NCI-H1417 (cell line): ENCODE results near the gene DHX30.
A peak's percentile ranks its signal among the peaks of the same experiment; 100 is the strongest.
"Not testable (repeated sequence)": the region's sequence is repeated elsewhere in the genome, so short reads cannot be mapped to it uniquely, and the experiment has no call there.

Experiments used
- DNase-seq, 3 experiments: peaks; one replicate each; lab custom pipeline; 2025; lab: John Stamatoyannopoulos, UW

The DHX30 gene, protein sequence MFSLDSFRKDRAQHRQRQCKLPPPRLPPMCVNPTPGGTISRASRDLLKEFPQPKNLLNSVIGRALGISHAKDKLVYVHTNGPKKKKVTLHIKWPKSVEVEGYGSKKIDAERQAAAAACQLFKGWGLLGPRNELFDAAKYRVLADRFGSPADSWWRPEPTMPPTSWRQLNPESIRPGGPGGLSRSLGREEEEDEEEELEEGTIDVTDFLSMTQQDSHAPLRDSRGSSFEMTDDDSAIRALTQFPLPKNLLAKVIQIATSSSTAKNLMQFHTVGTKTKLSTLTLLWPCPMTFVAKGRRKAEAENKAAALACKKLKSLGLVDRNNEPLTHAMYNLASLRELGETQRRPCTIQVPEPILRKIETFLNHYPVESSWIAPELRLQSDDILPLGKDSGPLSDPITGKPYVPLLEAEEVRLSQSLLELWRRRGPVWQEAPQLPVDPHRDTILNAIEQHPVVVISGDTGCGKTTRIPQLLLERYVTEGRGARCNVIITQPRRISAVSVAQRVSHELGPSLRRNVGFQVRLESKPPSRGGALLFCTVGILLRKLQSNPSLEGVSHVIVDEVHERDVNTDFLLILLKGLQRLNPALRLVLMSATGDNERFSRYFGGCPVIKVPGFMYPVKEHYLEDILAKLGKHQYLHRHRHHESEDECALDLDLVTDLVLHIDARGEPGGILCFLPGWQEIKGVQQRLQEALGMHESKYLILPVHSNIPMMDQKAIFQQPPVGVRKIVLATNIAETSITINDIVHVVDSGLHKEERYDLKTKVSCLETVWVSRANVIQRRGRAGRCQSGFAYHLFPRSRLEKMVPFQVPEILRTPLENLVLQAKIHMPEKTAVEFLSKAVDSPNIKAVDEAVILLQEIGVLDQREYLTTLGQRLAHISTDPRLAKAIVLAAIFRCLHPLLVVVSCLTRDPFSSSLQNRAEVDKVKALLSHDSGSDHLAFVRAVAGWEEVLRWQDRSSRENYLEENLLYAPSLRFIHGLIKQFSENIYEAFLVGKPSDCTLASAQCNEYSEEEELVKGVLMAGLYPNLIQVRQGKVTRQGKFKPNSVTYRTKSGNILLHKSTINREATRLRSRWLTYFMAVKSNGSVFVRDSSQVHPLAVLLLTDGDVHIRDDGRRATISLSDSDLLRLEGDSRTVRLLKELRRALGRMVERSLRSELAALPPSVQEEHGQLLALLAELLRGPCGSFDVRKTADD

DNA sequence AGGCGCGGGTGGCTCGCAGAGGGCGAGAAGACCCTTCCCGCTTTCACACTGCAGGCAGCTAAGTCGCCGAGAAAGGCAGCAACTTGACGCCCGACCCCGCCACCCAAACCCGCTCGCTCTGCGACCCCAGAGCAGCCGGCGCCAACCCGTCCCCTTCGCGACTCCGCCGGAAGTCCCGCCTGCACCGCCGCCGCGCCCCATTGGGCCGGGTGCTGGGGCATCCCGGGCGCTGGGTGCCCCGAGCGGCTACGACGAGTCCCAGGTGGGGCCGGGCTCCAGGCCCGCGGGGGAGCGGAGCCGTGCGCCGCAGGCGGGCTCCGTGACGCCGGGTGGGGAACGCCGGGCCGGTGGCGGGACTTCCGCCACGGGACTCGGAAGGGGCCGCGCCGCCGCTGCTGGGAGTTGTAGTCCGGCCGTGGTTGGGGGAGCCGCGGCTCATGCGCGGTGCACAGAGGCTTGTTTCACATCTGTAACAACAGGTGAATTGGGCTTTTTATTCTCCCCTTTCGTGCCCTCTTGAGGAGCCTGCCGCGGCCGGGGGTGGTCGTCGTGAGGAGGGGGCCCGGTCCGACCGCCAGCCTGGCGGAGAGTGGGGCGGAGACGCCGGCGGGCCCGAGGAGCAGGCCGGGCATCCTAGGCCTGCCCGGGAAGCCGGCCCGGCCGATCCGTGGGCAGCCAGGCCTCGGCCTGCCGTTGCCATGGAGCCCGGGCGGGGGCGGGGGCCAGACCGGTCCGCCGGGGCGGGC is at the start of gene DHX30:
Gene DHX30 (plus strand): TSS at position 405 of the 746 bp plus-strand sequence. CDS start 7,546 bp downstream, outside the sequence.
- peak; percentile 57 to 89 (median 88) for DNase-seq

DNA sequence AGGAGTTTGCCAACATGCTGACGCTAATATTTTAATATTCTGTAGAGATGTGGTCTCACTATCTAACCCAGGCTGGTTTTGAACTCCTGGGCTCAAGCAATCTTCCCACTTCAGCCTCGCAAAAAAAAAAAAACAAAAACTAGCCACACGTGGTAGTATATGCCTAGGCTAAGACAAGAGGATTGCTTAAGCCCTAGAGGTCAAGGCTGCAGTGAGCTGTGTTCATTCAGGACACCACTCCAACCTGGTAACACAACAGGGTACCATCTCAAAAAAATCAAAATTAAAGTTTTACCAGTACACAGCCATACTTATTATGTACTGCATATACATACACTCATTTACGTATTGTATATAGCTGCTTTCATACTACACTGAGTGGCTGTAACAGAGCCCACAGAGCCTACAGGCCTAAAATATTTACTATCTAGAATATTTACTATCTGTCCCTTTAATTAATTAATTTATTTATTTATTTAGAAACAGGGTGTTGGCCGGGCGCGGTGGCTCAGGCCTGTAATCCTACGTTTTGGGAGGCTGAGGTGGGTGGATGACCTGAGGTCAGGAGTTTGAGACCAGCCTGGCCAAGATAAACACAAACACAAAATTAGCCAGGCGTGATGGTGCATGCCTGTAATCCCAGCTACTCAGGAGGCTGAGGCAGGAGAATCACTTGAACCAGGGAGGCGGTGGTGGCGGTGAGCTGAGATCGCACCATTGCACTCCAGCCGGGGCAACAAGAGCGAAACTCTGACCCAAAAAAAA is 44.5 kb upstream of the DHX30 start:
- DNase-seq, result no peak

DNA sequence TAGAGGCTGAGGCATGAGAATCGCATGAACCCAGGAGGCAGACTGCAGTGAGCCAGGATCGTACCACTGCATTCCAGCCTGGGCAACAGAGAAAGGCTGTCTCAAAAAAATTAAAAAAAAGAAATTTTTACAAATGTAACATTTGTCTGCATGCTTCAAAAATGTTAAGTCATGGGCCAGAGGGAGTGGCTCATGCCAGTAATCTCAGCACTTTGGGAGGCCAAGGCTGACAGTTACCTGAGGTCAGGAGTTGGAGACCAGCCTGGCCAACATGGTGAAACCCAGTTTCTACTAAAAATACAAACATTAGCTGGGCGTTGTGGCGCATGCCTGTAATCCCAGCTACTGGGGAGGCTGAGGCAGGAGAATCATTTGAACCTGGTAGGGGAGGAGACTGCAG is 42.7 kb upstream of the DHX30 start:
- not testable (repeated sequence) for DNase-seq

DNA sequence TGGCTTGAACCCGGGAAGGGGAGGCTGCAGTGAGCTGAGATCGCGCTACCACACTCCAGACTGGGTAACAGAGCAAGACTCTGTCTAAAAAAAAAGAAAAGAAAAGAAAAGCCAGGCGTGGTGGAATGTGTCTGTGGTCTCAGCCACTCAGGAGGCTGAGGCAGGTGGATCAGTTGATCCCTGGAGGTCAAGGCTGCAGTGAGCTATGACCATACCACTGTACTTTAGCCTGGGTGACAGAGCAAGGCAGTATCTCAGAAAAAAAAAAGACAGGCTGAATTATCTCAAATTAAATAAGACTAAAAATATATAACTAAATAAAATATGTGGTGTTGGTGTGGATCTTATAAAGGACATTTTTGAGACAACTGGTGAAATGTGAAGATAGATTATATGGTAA is 41.9 kb upstream of the DHX30 start:
- no peak for DNase-seq

DNA sequence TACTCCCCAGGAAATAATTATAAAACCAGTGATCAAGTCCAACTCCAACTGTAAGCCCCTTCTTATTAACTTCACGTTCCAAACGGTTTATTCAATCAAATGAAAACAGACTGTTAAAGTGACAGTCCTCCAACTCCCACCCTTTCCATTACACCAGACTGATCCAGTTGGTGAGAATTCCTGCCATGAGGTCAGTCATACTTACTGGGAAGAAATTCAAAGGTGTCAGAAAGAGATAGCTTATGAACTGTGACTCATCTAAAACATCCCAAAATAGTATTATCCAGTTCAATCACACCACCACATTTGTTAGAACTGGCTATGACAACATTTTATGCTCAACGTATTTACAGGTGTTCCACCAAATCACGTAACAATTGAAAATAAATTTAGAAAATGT is 40.7 kb upstream of the DHX30 start:
- DNase-seq, result no peak

DNA sequence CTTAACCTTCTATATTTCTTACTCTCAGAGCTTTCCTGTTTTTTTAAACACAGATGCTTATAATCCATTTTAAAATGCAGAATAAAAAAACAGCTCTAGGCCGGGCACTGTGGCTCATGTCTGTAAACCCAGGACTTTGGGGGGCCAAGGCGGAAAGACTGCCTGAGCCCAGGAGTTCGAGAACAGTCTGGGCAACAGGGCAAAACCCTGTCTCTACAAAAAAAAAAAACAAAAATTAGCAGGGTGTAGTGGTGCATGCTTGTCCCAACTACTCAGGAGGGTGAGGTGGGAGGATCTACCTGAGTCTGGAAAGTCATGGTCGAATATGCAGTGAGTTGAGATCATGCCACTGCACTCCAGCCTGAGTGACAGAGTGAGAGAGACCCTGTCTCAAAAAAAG is 36.8 kb upstream of the DHX30 start:
- DNase-seq, result no peak

DNA sequence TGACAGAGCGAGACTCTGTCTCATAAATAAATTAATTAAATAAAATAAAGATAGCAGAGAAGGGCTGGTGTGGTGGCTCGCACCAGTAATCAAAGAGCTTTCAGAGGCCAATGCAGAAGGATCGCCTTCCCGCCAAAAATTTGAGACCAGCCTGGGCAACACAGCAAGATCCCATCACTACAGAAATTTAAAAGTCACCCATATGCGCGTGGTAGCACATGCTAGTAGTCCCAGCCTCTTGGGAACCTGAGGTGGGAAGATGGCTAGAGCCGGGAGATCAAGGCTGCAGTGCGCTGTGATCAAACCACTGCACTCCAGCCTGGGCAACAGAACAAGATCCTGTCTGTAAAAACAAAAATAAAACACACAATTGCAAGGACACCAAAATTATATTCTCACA is 30.9 kb upstream of the DHX30 start:
- no peak for DNase-seq

DNA sequence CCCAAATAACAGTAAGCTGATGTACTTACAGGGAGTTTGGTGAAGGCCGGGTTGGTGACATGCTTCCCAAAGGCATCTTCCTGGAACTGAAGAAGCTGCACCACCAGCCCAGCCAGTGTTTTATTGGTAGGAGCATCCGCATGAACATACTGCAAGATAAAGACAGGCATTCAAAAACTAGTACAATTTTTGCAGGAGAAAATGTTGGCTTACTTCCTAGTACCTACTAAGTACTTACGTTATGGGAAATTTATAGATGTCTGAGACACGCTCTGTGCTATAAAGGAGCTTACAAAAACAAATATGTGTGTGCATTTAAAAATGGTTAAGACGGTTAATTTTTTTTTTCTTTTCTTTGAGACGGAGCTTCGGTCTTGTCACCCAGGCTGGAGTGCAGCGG is 30.1 kb upstream of the DHX30 start:
- DNase-seq, result no peak

DNA sequence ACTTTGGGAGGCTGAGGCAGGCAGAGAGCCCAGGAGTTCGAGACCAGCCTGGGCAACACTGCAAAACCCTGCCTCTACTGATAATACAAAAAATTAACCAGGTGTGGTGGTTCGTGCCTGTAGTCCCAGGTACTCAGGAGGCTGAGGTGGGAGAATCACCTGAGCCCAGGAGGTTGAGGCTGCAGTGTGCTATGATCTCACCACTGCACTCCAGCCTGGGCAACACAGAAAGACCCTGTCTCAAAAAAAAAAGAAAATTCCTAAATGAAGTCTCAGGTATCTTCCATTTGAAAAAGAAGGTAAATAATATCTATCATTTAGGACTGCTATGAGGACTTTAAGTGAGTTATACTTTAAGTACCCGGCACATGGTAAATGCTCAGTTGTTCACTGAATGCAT is 24.2 kb upstream of the DHX30 start:
- DNase-seq, result no peak

DNA sequence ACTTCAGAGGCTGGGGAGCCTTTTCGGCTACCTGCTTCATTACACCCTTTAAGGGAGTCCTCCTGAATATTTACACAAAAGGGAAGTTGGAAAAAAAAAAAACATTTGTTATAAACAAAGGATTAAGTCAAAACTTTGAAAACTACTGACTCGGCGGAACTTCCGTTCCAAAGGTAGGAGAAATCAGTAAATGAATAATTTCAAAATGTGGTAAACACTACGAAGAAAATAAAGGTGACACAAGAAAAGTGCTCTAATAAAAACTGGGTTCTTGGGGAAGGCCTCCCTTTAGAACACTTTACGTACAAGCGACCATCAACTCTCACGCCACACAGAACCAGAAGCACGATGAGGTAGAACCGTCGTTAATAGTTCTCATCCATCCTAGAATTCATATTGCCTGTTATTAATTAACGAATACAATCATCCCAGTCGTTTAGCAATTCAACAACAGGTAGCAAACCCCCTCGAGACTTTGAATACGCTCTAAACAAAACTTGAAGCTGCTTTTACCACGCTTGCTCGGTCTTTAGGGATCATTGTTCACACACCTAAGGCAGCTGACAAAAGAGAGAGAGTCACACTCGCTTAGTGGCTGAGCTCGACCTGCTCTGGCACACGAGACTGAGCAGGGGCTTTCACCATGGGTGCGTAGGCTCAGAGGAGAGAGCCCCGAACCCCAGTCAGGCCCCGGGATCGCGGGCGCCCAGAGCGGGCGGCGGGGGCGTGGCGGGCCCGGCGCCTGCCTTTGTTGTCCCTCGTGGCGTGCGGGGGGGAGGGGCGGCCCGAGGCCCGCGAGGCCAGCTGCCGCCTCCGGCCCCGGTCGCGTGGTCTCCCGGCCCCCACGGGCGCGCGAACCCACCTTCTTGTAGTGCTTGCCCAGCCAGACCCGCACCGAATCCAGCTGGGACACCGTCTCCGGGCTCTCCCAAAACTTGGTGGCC is 21.9 kb upstream of the DHX30 start:
- peak; percentile 31 to 82 (median 68) for DNase-seq

DNA sequence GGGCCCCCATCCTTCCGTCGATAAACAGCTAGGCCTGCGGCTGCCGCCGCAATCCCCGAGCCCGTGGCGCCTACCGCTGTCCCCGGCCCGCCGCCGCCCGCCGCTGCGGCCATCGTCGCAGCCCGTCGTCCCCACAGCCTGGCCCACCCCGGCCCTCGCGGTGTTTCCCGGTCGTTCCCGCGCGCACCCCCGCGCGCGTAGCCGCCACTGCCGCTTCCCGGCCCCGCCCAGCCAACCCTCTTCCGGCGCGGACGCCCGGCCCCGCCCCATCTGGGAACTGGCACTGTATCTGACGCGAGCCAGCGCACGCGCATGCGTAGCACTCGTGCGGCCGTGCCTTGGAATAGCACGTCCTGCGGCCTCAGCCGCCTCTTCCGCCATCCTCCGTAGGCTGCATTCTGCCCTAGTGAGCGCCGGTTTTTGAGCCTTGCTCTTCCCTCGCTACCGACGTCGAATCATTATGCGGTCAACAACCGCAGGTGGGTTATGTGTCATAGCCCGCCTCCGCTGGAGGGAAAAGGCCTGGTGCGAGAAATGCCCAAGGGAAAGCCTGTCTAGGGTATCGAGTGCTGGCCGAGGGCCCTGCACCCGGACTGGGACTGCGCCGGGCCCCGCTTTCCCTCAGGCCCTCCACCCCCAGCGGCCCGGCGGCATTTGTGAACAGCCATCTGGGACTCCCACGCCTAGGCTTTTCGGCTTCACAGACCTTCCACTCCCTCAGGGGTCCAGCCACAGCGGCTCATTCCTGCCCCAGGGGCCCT is 21.1 kb upstream of the DHX30 start, which contains the start of gene SMARCC1:
Gene SMARCC1 (minus strand): TSS at position 209 of the 761 bp plus-strand sequence. CDS start 96 bp downstream, at position 113.
- peak; percentile 93 to 95 (median 94) for DNase-seq

DNA sequence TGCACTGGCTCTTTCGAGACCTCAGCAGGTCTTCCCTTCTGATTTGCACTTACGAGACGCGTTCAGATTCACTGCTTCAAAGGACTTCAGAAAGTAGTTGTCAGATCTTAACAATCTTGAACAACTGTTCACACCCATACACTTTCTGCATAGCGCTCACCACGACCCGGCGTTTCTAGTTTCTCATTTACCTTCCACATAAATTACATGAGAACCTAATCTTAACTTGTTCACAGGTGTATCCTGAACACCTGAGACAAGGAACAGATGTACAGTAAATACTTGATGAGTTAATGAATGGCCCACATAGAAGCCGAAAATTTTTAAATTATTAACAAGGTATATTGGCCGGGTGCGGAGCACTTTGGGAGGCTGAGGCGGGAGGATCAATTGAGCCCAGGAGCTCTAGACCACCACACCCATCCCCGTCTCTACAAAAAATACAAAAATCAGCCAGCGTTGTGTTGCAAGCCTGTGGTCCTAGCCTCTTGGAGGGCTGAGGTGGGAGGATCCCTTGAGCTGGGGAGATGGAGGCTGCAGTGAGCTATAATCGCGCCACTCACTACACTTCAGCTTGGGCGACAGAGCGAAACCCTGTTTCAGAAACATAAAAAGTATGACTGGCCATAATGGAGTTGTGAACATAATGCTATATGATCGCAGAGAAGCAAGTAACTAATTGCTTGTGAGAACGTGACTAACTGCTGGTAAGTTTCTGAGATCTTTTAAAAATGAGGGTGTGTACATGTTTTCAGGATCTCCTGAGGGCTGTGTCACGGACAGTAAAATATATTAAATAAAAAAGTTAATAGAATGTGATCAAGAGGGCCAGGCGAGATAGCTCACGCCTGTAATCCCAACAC is 20.3 kb upstream of the DHX30 start:
- no peak for DNase-seq

DNA sequence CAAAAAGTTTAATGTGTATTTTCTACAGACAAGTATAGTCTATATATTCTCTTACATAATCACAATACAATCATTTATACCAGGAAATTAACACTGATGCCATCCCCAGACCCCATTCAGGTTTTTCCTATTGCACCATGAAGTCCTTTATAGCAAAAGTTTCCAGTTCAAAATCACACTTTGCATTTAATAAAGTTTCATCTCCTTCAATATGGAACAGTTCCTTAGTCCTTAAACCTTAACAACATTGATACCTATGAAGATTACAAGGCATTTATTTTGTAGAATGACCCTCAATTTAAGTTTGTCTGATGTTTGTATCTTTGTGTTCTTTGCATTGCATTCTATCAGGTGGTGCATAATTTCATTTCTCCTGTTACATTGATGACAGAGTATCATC is 19.3 kb upstream of the DHX30 start:
- no peak for DNase-seq

DNA sequence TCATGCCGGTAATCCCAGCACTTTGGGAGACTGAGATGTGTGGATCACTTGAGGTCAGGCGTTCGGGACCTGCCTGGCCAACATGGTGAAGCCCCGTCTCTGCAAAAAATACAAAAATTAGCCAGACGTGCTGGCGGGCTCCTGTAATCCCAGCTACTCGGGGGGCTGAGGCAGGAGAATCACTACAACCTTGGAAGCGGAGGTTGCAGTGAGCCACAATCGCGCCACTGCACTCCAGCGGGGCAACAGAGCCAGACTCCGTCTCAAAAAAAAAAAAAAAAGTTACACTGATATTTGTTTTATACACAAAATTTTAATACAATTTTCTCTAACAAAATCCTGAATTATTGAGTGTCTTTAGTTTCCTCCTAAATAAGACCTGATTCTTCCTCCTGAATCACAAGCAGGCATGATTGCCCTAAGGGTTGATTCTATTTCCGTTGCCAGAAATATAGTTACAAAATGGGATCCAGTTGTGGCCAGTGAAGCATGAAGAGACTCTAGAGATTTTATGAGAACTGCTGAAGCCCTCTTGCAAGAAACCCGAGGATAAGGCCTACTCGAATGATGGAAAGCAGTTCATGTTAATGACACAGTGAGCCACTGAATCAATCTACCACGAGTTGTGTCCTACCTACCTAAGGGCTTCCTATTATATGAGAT is 11.6 kb upstream of the DHX30 start:
- peak in 1 of 3 experiments; percentile 25 for DNase-seq

DNA sequence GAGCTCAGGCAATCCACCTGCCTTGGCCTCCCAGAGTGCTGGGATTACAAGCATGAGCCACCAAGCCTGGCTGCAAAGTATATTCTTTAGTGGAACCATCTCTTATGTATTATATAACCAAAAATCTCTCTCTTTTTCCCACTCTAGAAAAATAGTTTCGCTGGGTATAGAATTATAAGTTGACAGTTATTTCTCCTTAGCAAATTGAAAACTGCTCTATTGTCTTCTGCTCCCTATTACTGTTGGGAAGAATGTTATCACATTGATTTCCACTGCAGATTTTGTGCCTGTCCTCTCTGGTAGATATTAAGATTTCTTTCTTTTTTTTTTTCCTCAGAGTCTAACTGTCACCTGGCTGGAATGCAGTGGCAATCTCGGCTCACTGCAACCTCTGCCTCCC is 10.2 kb upstream of the DHX30 start:
- DNase-seq, result no peak

DNA sequence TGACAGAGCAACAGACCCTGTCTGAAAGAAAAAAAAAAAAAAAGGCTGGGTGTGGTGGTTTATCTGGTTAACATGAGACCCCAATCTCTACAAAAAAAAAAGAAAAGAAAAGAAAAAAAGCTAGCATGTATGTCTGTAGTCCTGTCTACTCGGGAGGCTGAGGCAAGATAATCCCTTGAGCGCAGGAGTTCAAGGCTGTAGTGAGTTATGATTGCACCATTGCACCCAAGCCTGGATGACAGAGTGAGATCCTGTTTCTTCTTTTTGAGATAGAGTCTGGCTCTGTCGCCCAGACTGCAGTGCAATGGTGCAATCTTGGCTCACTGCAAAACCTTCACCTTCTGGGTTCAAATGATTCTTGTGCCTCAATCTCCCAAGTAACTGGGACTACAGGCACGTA is 8.4 kb upstream of the DHX30 start:
- DNase-seq, result no peak

DNA sequence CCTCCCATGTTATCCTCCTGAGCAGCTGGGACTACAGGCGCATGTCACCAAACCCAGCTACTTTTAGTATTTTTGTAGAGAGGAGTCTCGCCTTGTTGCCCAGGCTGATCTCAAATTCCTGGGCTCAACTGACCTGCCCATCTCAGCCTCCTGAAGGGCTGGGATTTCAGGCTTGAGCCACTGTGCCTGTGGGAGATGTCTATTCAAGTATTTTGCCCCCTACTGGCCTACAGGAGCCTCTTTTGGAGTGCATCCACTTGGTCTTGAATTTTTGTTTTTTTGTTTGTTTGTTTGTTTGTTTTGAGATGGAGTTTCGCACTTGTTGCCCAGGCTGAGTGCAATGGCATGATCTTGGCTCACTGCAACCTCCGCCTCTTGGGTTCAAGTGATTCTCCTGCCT is 3.2 kb upstream of the DHX30 start:
- DNase-seq, result no peak
